ENCODE results near the gene CEP112.
"Not testable (repeated sequence)": the region's sequence is repeated elsewhere in the genome, so short reads cannot be mapped to it uniquely, and the experiment has no call there.

CEP112 gene

DNA sequence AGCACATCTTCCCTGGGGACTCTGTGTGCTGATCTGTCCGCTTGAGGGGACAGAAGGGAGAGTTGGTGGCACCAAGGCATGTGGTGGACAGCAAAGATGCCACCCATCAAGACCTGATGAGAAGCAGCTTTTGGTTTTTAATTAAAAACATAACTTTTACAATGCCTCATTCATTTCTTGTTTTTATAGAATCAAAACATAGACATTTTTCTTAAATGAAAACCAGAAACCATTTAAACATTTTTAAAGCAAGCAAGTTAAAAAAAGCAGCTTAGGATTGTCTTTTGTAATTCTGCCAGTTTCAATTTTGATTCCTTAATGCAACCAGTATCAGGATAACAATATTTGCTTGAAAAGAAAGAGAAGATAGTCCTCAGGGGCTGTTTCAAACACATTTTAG lies 506.8 kb downstream of the CEP112 start:
- no peak for DNase-seq (ENCODE audit: low spot score)

GRCh38 chr17:65684631-65685030 lies 507.3 kb downstream of the CEP112 start:
- DNase-seq (ENCODE audit: low spot score): no peak

DNA sequence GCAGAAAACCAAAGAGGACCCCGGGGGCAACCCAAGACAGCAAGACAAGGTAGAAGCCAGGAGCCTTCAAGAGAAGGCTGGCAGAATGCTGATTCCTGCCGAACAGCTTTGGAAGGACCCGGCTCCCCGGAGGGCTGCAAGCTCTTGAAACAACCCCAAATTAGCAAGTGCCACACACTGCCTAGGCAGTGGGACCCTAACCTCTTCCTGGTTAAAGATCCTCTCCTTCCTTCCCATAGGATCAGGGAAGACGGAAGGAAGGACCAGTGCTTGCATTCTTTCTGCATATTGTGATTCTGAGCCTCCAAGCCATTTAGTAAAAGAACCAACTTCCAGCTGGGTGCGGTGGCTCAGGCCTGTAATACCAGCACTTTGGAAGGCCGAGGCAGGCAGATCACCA lies 508.5 kb downstream of the CEP112 start:
- no peak for DNase-seq (ENCODE audit: low spot score)

DNA sequence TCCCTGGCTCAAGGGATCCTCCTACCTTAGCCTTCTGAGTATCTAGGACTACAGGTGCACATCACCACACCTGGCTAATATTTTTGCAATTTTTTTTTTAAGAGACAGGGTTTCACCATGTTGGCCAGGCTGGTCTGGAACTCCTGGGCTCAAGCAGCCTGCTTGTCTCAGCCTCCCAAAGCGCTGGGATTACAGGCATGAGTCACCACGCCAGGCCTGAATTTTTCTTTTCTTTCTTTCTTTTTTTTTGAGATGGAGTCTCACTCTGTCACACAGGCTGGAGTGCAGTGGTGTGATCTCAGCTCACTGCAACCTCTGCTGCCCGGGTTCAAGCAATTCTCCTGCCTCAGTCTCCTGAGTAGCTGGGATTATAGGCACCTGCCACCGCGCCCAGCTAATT lies 510.2 kb downstream of the CEP112 start:
- not testable (repeated sequence) for DNase-seq (ENCODE audit: low spot score)

GRCh38 chr17:65679165-65679845 lies 512.6 kb downstream of the CEP112 start:
- no peak for DNase-seq (ENCODE audit: low spot score)

DNA sequence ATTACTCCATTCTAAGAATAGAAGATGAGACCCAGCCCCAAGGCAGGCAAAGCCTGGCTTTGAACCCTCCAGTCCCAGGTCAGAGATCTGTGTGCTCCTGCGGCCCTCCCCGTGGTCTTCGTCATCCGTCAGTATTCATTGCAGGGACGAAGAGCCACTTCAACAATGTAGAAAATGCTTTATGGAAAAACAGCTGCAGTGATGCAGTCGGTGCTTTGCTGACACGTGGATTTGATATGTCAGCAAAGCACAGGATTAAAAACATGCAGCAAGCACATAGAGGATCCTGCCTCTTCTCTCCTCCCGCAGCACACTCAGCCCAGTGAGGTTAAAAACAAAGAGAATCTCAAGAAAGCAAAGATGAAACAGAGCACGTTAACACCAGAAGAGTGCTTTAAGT lies 513.4 kb downstream of the CEP112 start:
- DNase-seq (ENCODE audit: low spot score): no peak

DNA sequence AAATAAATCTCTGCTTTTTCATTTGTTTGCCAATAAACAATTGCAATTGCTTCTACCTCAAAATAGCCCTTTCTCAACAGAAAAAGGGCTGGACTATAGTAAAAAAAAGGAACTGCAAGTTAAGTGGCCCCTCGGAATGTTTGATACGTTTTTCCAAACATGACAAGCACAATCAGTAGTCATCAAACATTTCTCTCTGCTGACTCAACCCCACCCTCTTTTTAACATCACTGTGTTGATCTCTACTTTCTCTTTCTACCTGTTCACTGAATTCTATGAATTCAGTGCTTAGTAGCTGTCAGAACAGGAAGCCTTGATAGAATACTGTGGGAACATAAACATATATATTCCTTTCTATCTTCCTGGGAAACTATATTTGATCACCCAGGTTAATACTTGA lies 514.0 kb downstream of the CEP112 start:
- no peak for DNase-seq (ENCODE audit: low spot score)

- no peak for DNase-seq (ENCODE audit: low spot score)
These were observed 517.5 kb downstream of the CEP112 start for GRCh38 chr17:65674246-65675045.

- no peak for DNase-seq (ENCODE audit: low spot score)
These were observed 521.1 kb downstream of the CEP112 start for GRCh38 chr17:65670667-65671371.

DNA sequence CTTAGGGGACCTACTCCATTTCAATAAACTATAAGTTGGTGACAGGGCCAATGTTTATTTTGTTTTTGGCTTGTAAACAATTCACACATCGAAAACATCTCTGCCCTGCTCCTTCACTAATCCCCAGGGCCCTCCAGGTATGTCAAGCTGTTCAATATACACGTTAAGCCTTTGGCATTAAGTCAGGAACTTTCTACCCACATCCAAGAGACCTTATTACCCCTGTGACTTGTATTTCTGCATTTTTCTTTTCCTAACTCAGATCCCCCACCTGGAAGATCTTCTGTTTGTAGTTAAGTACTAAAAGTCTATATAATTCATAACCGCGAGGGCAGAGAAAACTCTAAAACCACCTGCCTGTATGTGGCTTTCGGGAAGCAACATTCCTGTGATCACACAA lies 523.7 kb downstream of the CEP112 start:
- no peak for DNase-seq (ENCODE audit: low spot score)

- no peak for DNase-seq (ENCODE audit: low spot score)
These were observed 524.3 kb downstream of the CEP112 start for GRCh38 chr17:65667656-65668055.

GRCh38 chr17:65666876-65667321 lies 525.0 kb downstream of the CEP112 start:
- no peak for DNase-seq (ENCODE audit: low spot score)

DNA sequence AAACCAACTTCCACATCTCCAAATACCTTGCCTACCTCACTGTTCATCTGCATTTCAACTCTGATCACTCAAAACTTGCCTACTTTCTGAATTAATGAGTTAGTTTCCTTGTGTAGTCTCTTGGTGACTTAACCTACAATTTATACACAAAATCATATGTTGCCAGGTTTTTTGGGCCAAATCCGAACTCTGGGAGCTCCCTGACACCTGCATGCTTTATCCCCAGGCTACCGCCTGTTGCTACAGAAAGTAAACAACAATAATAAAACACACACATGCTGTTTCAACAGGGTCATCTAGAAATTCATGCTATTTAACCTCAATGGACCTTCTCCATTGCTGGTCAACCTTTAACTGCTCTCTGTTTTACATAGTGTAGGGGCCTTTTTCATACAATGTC lies 526.0 kb downstream of the CEP112 start:
- DNase-seq (ENCODE audit: low spot score): no peak

- no peak for DNase-seq (ENCODE audit: low spot score)
These were observed 527.2 kb downstream of the CEP112 start for GRCh38 chr17:65664696-65665095.

DNA sequence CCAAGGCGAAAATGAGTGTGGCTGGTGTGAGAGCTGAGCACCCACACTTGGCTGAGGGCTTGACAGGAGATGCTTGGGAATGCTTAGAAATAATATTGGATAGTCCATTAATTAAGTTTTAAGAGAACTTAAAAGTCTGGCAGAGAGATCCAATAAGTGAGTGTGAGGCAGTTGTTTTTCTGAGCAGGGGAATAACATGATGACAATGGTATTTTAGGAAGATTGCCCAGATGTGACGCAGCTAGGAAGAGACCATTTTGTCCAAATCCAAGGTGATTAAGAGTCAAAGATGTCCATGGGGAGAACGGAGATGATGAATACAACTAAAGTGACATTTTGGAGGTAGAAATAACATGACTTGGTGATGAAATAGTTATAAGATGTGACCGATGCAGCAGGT lies 527.7 kb downstream of the CEP112 start:
- DNase-seq (ENCODE audit: low spot score): no peak

DNA sequence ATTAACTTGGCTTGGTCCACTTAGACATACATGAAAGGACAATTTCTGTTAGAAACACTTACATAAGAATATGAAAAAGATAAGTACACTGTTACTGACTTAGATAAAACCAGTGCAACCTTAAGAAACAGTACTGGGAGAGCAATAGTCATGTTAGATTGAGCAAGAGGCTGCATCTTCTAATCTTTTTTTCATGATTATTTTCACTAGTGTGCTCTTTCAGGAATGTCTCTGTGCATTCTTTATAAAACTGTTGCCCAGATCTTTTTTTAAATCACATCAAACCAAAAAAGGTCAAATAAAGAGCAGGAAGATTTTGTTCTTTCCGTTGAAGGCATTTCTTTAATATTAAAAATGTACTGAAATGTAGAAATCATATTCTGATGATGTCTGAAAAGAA lies 529.7 kb downstream of the CEP112 start:
- no peak for DNase-seq (ENCODE audit: low spot score)

GRCh38 chr17:65660947-65661346 lies 531.0 kb downstream of the CEP112 start:
- DNase-seq (ENCODE audit: low spot score): no peak

GRCh38 chr17:65660078-65660477 lies 531.9 kb downstream of the CEP112 start:
- no peak for DNase-seq (ENCODE audit: low spot score)

DNA sequence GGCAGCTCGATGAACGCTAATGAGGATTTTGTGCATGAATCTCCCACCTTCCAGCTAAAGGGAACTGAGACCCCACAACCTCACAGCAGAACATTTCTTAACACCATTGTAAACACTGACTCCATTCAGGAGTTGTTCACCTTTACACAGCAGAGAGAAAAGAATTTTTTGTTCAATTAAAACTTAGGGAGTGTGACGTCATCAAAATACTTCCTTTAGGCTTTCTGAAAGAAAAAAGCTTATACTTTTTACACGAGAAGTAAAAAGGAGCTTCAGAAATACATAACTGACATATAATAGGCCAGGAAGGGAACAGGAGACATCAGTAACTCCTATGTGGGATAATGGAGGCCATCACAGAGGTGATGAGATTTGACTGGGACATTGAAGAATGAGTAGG lies 532.4 kb downstream of the CEP112 start:
- no peak for DNase-seq (ENCODE audit: low spot score)

- DNase-seq (ENCODE audit: low spot score): no peak
These were observed 534.6 kb downstream of the CEP112 start for GRCh38 chr17:65657251-65657828.

DNA sequence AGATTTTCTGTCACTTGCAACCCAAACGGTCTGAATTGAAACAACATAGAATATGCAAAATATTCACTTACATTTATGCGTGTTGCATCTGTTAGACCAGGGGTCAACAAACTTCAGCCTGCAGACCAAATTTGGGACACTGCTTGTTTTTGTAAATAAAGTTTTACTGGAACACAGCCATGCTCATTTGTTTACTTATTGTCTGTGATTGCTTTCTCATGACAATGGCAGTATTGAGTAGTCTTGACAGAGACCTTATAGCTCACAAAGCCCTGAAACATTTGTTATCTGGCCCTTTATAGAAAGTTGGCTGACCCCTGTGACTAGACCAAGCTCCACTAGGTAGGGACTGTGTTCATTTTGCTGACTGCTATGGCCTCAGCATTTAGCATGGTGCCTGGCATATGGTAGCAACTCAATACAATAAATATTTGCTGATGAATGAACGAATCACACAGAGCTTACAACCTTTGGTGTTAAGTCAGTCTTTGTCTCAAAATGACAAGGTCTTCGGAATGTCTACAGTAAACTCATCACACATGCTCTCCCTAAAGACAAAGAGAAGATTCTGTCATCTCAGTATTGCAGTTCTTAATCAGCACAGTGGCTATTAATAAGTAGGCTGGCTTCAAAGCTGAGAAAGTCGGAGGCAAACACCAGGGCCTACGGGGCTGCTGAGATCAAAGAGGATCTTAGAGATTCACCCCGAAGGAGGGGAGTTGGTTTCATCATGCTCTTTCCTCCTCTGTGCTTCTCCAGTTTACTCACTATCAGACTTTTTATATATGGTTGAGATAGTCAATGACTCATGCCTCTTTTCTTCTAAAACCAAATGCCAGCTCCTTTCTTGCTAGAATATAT lies 535.3 kb downstream of the CEP112 start:
- DNase-seq (ENCODE audit: low spot score): no peak

DNA sequence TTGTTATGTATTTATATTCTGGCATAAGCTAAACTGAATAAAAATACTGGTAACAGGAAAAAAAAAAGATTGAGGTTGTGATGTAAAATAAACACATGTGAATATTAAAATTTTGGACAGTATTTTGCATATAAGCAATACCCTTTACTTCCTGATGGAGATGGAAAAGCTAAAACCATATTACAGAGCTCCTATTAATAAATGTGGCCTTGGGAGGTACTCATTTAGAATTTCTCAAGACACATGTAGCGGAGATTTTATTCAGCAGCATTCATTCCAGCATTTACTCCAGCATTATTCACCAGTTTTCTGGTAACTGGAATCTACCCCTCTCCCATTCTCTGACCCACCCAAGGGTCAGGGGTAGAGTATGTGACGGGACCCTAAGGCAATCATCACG lies 536.2 kb downstream of the CEP112 start:
- no peak for DNase-seq (ENCODE audit: low spot score)
